ENCODE results near the gene ATP6AP1. TPM values are rescaled to one million over a fixed set of nuclear protein-coding genes. Genes with fewer than 3 reads are reported as not detected.

Gene ATP6AP1
- total RNA-seq, 4 donors from 2014 or later: 29.0 to 50.0 (median 43.1) TPM

DNA sequence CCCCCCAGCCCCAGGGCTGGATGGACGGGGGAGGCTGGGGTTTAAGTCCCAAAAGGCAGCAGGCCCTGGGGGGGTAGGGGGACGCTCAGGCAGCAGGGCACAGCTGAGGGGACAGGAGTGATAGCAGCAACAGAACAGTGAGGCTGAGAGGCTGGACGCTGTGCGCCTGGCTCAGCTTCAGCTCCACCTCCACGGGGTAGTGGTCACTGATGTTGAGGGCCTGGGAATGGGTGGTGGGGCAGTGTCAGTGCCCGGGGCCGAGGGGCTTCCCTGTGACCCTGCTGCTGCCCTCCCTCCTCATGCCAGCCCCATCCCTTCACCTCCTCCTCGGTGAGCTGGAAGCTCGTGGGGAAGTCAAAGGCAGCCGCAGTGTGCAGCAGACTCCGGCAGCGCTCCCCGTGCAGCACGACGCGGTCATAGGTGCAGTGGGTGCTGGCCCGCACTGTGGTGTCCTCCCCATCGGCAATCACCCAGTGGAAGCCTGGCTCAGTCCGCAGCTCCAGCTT lies 25.8 kb upstream of the ATP6AP1 start:
- Histone ChIP-seq H3K9me3 (no peaks in the 10 kb centered on the region), H3K27ac (no peak overlapping the region), H3K27me3 (no peaks in the 10 kb centered on the region), H3K36me3 (peaks cover 0 to 36% of the 10 kb centered on the region in 2 donors), H3K4me1 (peaks cover 0 to 28% (median 4%) of the 10 kb centered on the region in 3 donors), H3K4me3 (no peak overlapping the region)
- no CpG with 5 or more reads among the region's 19 CpGs for WGBS, 2 donors (ENCODE audit: low coverage in 1 of 2)
- ATAC-seq: no peak
- TF ChIP-seq EP300 (IDR thresholded peaks at IDR 0.05) (no peak), POLR2A (IDR thresholded peaks at IDR 0.05) (no peak), POLR2AphosphoS5 (IDR thresholded peaks at IDR 0.05) (no peak)
- TF ChIP-seq, protein P1, sequence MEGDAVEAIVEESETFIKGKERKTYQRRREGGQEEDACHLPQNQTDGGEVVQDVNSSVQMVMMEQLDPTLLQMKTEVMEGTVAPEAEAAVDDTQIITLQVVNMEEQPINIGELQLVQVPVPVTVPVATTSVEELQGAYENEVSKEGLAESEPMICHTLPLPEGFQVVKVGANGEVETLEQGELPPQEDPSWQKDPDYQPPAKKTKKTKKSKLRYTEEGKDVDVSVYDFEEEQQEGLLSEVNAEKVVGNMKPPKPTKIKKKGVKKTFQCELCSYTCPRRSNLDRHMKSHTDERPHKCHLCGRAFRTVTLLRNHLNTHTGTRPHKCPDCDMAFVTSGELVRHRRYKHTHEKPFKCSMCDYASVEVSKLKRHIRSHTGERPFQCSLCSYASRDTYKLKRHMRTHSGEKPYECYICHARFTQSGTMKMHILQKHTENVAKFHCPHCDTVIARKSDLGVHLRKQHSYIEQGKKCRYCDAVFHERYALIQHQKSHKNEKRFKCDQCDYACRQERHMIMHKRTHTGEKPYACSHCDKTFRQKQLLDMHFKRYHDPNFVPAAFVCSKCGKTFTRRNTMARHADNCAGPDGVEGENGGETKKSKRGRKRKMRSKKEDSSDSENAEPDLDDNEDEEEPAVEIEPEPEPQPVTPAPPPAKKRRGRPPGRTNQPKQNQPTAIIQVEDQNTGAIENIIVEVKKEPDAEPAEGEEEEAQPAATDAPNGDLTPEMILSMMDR (IDR thresholded peaks at IDR 0.05): no peak

DNA sequence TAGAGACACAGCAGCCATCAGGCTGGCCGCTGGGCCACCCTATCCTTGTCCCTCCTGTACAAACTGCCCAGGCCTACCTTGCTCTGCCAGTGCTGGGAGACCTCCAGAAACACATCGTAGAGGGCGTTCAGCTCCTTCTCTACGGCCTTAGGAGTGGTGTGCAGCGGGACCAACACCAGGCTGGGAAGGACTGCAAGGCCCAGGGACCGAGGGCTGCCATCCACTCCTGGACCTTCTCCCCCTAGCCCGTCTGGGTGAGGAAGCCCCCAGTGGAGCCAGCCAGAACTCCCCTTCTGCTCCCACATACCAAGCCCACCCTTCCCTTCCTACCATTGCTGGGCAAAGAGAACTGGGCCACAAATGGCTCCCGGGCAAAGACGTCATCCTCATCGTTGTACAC lies 25.3 kb upstream of the ATP6AP1 start:
- no peak overlapping the region for H3K4me3 ChIP-seq
- 80% methylated on average over 1 of the region's 10 CpGs; no CpG with 5 or more reads in 1 of the 2 donors for WGBS, 2 donors (ENCODE audit: low coverage in 1 of 2)
- no peaks in the 10 kb centered on the region for H3K9me3 ChIP-seq
- H3K27ac ChIP-seq: no peak overlapping the region
- peaks cover 0 to 36% of the 10 kb centered on the region in 2 donors for H3K36me3 ChIP-seq
- peaks cover 0 to 28% (median 4%) of the 10 kb centered on the region in 3 donors for H3K4me1 ChIP-seq
- ATAC-seq: no peak
- H3K27me3 ChIP-seq: no peaks in the 10 kb centered on the region
- TF ChIP-seq, protein P1 (IDR thresholded peaks at IDR 0.05): no peak
- TF ChIP-seq EP300 (IDR thresholded peaks at IDR 0.05) (no peak), POLR2AphosphoS5 (IDR thresholded peaks at IDR 0.05) (no peak), POLR2A (IDR thresholded peaks at IDR 0.05) (no peak)

DNA sequence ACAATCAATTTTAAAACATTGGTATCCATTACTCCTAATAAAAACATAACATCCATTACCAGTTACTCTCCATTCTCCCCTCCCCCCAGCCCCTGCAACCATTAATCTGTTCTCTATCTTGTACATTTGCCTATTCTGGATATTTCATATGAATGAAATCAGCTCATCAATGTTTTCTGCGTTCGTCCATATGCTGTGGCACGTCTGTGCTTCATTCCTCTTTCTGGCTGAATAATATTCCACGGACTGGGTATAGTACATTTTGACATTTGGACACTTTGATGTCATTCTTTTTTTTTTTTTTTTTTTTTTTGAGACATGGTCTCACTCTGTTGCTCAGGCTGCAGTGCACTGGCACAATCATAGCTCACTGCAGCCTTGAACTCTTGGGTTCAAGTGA lies 24.6 kb upstream of the ATP6AP1 start:
- Histone ChIP-seq H3K36me3 (peaks cover 0 to 36% of the 10 kb centered on the region in 2 donors), H3K4me3 (no peak overlapping the region), H3K27me3 (no peaks in the 10 kb centered on the region), H3K9me3 (no peaks in the 10 kb centered on the region), H3K27ac (no peak overlapping the region), H3K4me1 (peaks cover 0 to 28% (median 4%) of the 10 kb centered on the region in 3 donors)
- no peak for ATAC-seq
- 68 to 82% methylated on average over 4 of the region's 4 CpGs for WGBS, 2 donors (ENCODE audit: low coverage in 1 of 2)
- no peak for TF ChIP-seq EP300 (IDR thresholded peaks at IDR 0.05)
- TF ChIP-seq, protein P1 (IDR thresholded peaks at IDR 0.05): no peak
- TF ChIP-seq POLR2AphosphoS5 (IDR thresholded peaks at IDR 0.05): no peak
- no peak for TF ChIP-seq POLR2A (IDR thresholded peaks at IDR 0.05)

DNA sequence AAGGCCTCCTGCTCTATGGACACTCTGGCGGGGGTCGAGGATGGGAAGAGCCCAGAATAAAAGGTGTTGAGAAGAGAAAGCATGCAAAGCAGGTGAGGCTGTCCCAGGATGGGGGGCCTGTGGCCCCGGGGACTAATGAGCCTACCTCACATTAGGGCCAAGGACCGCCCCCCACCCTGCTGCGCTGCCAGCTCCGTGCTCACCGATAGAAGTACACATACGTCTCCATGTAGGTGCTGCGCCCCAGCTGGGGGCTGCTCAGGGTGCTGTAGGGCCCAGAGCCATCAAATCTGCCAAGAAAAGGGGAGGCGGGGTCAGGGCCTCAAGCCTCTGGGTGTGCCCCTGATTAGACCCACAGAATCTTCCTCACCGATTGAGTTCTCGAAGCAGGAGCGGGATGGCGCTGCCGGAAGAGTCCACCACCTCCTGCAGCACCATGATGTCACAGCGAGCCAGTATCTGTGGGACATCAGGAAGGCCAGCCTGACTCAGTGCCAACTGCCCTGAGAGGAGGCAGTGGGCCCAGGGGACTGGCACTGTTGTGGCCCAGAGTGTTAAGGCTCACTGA lies 23.8 kb upstream of the ATP6AP1 start:
- no peaks in the 10 kb centered on the region for H3K9me3 ChIP-seq
- no peak overlapping the region for H3K27ac ChIP-seq
- 88% methylated on average over 3 of the region's 16 CpGs; no CpG with 5 or more reads in 1 of the 2 donors for WGBS, 2 donors (ENCODE audit: low coverage in 1 of 2)
- TF ChIP-seq POLR2AphosphoS5 (IDR thresholded peaks at IDR 0.05): no peak
- no peak for TF ChIP-seq EP300 (IDR thresholded peaks at IDR 0.05)
- peaks cover 0 to 19% (median 4%) of the 10 kb centered on the region in 3 donors for H3K4me1 ChIP-seq
- H3K4me3 ChIP-seq: no peak overlapping the region
- H3K36me3 ChIP-seq: peaks cover 0 to 28% of the 10 kb centered on the region in 2 donors
- H3K27me3 ChIP-seq: no peaks in the 10 kb centered on the region
- ATAC-seq: no peak

DNA sequence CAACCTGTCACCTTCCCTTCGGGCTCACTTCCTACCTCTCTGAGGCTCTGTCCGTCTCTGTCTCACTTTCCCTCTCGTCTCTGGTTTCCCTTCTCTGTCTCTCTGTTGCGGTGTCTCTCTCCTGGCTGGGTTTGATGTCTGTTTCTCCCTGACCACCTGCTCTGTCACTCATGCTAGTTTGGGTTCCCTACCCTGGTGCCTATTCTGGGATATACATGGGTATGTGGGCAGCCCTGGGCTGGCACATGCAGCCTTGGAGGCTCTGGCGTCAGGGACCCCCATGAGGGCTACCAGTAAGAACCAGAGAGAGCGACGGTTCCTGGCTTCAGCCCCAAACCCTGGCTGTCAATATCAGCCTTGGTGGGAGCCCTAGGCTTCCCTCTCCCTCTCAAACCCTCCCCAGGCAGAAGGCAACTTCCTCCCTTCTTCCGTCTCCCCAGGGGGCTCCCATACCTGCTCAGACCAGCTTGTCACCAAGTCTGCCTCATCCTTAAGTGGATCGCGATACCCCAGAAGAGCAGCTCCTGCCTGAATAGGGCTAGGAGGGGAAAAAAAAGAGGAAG lies 19.7 kb upstream of the ATP6AP1 start:
- 48 to 60% methylated on average over 2 to 3 of the region's 10 CpGs for WGBS, 2 donors (ENCODE audit: low coverage in 1 of 2)
- H3K27ac ChIP-seq: peak overlapping the region in 3 of 4 donors; percentile 56 to 65 (median 59)
- peaks cover 0 to 16% (median 3%) of the 10 kb centered on the region in 3 donors for H3K4me1 ChIP-seq
- H3K9me3 ChIP-seq: no peaks in the 10 kb centered on the region
- TF ChIP-seq, protein P1 (IDR thresholded peaks at IDR 0.05): no peak
- TF ChIP-seq POLR2AphosphoS5 (IDR thresholded peaks at IDR 0.05) (no peak), EP300 (IDR thresholded peaks at IDR 0.05) (no peak), POLR2A (IDR thresholded peaks at IDR 0.05) (no peak)
- H3K27me3 ChIP-seq: no peaks in the 10 kb centered on the region
- H3K36me3 ChIP-seq: peaks cover 0 to 7% of the 10 kb centered on the region in 2 donors
- H3K4me3 ChIP-seq: peak overlapping the region; percentile 11 to 40
- ATAC-seq: no peak

Data from gastroesophageal sphincter (tissue), 4 donors.